Gastroesophageal sphincter (tissue), 4 donors: ENCODE measurements around the gene C1orf21. TPM values are rescaled to one million over a fixed set of nuclear protein-coding genes. Genes with fewer than 3 reads are reported as not detected.

Source experiments
- ATAC-seq: fragments of 150-250 bp; one replicate; pipeline ENCODE4 v1.9.1; 2016; ENCODE audit warnings: mild to moderate bottlenecking, moderate library complexity
- H3K27ac ChIP-seq, 4 donors: fragments of 200-600 bp; sonication (generic) in 3 of 4; 1 replicate in 3 of 4; 2 replicates in 1 of 4; pipeline ENCODE4 v1.5.1; 2016 to 2019
- H3K27me3 ChIP-seq: fragments of 200-600 bp; sonication (generic); one replicate; pipeline ENCODE4 v1.5.1; 2019
- H3K36me3 ChIP-seq, 2 donors: fragments of 200-600 bp; sonication (generic); one replicate each; pipeline ENCODE4 v1.5.1; 2019; ENCODE audit warnings: control low read depth in 1 of 2
- H3K4me1 ChIP-seq, 3 donors: fragments of 200-600 bp; sonication (generic); 1 replicate in 2 of 3; 2 replicates in 1 of 3; pipeline ENCODE4 v1.5.1; 2016 to 2019; ENCODE audit warnings: control low read depth in 2 of 3
- H3K4me3 ChIP-seq, 2 donors: fragments of 200-600 bp; sonication (generic); one replicate each; pipeline ENCODE4 v1.5.1; 2019; ENCODE audit warnings: mild to moderate bottlenecking in 1 of 2, moderate library complexity in 1 of 2
- H3K9me3 ChIP-seq, 3 donors: fragments of 200-600 bp; sonication (generic); one replicate each; pipeline ENCODE4 v1.5.1; 2017 to 2019; ENCODE audit warnings: control low read depth in 2 of 3
- EP300 ChIP-seq: sonication (generic); formaldehyde crosslinking; IDR thresholded peaks from one replicate; pipeline ENCODE4 v1.6.1; 2017; ENCODE audit warnings: antibody characterized with exemption, mild to moderate bottlenecking
- POLR2A ChIP-seq, 2 donors: fragments of 450-650 bp; IDR thresholded peaks; one replicate each; pipeline ENCODE4 v1.6.1; 2017; ENCODE audit warnings: antibody characterized with exemption in 2 of 2, mild to moderate bottlenecking in 2 of 2, moderate library complexity in 1 of 2
- POLR2AphosphoS5 ChIP-seq: sonication (generic); formaldehyde crosslinking; IDR thresholded peaks from one replicate; pipeline ENCODE4 v1.6.1; 2017; ENCODE audit warnings: antibody characterized with exemption
- WGBS, 2 donors: methylation state at CpG; one replicate each; pipeline ENCODE4 v1.1.5; 2018; ENCODE audit warnings: low coverage in 1 of 2; 5-methylcytosine and 5-hydroxymethylcytosine counted together
- total RNA-seq, 4 donors: library from RNA; depleted of rRNA; stranded (reverse); fragments of >200 nt; gene quantifications; one replicate each; pipeline ENCODE4 v1.1.0, GENCODE V29; 2016
- TF ChIP-seq, protein P1 (sequence below), 4 experiments: fragments of 200-600 bp in 2 of 4; fragments of 450-650 bp in 2 of 4; sonication (generic) in 1 of 4; IDR thresholded peaks; one replicate each; pipeline ENCODE4 v1.5.1; 2017 to 2019; ENCODE audit warnings: antibody characterized with exemption in 4 of 4, mild to moderate bottlenecking in 2 of 4, moderate library complexity in 2 of 4

The C1orf21 gene
- total RNA-seq, 4 donors from 2014 or later = 81.4 to 167 (median 121) TPM

DNA sequence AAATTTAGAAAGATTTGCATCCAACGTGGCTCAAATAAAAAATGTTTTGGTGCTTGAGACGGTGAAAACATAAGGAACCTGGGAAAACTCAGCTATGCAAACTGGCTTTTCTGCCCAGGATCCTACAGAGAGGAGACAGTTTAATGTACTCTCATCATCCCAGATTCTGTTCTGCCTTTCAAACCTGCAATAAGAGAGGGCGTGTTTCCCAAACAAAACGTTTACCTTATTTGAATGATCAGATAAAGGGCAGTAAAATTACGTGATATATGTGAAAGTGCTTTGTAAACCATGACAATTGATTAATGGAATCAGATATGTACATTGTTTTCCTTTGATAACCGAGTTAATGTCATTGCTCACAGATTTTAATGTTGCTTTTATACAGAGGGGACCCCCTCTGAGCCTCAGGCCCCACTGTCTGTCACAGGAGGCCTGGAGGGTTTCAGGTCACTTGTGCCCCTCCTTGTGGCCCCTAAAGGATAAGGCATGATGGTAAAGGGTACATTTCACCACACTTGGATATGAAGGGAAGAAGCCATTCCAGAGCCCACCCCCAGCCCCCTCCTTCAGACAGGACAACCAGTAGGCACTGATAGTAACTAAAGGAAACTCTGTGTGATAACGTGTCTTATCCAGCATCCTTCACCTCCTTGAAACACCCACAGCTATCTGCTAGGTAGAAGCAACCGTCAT is 210.3 kb downstream of the C1orf21 start:
- TF ChIP-seq, protein P1, sequence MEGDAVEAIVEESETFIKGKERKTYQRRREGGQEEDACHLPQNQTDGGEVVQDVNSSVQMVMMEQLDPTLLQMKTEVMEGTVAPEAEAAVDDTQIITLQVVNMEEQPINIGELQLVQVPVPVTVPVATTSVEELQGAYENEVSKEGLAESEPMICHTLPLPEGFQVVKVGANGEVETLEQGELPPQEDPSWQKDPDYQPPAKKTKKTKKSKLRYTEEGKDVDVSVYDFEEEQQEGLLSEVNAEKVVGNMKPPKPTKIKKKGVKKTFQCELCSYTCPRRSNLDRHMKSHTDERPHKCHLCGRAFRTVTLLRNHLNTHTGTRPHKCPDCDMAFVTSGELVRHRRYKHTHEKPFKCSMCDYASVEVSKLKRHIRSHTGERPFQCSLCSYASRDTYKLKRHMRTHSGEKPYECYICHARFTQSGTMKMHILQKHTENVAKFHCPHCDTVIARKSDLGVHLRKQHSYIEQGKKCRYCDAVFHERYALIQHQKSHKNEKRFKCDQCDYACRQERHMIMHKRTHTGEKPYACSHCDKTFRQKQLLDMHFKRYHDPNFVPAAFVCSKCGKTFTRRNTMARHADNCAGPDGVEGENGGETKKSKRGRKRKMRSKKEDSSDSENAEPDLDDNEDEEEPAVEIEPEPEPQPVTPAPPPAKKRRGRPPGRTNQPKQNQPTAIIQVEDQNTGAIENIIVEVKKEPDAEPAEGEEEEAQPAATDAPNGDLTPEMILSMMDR (IDR thresholded peaks at IDR 0.05) = no peak
- TF ChIP-seq EP300 = no peak
- no peak for TF ChIP-seq POLR2AphosphoS5
- no peak for TF ChIP-seq POLR2A (IDR thresholded peaks at IDR 0.05)
- no peak overlapping the region for H3K4me3 ChIP-seq
- no peaks in the 10 kb centered on the region for H3K9me3 ChIP-seq
- no peak overlapping the region for H3K27ac ChIP-seq
- H3K36me3 ChIP-seq = peaks cover 0 to 10% of the 10 kb centered on the region in 2 donors
- ATAC-seq = no peak
- H3K27me3 ChIP-seq = no peaks in the 10 kb centered on the region
- H3K4me1 ChIP-seq = peaks cover 0 to 10% (median 0%) of the 10 kb centered on the region in 3 donors
- 80 to 84% methylated on average over 6 to 8 of the region's 8 CpGs for WGBS, 2 donors

DNA sequence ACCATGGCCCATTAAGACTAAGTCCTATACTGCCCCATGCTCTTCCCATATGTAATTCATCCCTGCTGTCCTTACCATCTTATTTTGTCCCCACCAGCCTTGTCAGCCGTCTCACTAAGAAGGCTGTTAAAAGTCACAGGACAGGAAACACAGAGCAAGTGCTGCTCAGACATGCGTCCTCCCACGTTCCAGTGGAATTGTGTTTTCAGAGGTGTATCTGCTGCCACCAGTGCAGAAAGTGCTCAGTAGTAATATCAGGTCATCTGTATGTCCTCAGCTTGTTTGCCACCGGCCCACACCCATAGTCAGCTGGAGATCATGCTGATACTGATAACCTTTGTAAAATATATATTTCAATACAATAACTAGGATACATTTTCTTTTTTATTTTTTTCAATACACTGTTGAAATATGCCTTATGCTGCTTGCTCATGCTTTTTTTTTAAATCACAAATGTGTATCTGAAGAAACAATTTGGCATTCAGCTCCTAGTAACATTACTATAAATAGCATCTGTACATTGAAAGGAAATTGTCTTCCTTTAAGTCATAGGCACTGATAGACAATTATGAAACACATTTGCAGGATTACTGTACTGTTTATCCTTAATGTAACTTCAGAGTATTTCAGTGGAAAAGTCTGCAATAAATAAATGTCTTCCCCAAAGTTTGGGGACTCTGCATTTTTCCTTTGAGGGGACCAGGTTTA is 211.0 kb downstream of the C1orf21 start:
- H3K4me3 ChIP-seq = no peak overlapping the region
- no peaks in the 10 kb centered on the region for H3K27me3 ChIP-seq
- no peak for ATAC-seq

DNA sequence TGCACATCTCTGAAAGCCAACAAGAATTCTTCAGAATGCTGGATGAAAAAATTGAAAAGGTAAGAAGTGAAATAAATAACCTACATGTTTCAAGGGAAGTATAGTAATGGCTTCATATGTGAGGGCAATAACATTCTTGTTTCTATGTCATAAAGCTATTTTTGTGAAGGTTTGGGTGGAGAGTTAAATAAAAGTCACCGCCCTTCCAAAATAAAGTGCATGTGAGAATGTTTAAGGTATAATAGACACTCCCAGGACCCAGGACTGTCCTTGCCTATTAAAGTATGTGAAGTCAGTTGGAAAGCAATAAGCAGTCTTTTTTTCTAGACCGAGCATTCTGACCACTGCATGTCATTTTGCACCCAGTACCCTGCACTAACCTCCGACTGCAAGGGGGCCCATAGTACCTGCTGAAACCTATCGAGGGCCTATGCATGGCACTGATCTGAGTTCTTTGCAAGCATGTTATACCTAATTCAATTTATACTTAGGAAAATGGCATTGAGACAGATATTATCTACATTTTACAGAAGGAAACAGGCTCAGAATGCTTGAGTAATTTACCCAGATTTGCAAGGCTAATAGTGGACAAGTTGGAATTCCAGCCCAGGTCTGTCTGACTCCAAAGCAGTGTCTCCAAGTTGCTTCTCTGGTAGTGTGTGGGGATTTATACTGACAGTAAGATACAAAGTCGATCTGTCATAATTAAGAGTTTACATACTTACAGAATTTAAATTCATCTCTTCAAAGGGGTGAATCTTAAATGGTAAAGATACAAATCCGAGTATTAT is 211.8 kb downstream of the C1orf21 start:
- Histone ChIP-seq H3K9me3 (no peaks in the 10 kb centered on the region), H3K4me1 (peaks cover 0 to 10% (median 0%) of the 10 kb centered on the region in 3 donors), H3K4me3 (no peak overlapping the region), H3K27ac (no peak overlapping the region), H3K27me3 (no peaks in the 10 kb centered on the region), H3K36me3 (peaks cover 0 to 5% of the 10 kb centered on the region in 2 donors)
- ATAC-seq = no peak
- 83 to 84% methylated on average over 3 to 6 of the region's 6 CpGs for WGBS, 2 donors
- TF ChIP-seq POLR2AphosphoS5 = no peak
- TF ChIP-seq EP300 = no peak

More for the DNA sequence above, 211.0 kb downstream of the C1orf21 start:
- WGBS, 2 donors = 51 to 56% methylated on average over 4 of the region's 4 CpGs
- Histone ChIP-seq H3K27ac (no peak overlapping the region), H3K36me3 (peaks cover 0 to 5% of the 10 kb centered on the region in 2 donors), H3K4me1 (peaks cover 0 to 10% (median 0%) of the 10 kb centered on the region in 3 donors), H3K9me3 (no peaks in the 10 kb centered on the region)
- TF ChIP-seq EP300 = no peak
- no peak for TF ChIP-seq POLR2A (IDR thresholded peaks at IDR 0.05)
- TF ChIP-seq, protein P1 (IDR thresholded peaks at IDR 0.05) = no peak
- TF ChIP-seq POLR2AphosphoS5 = no peak

- Histone ChIP-seq H3K27me3 (no peaks in the 10 kb centered on the region), H3K4me3 (no peak overlapping the region), H3K9me3 (no peaks in the 10 kb centered on the region), H3K36me3 (no peaks in the 10 kb centered on the region), H3K4me1 (peaks cover 3 to 44% (median 5%) of the 10 kb centered on the region in 3 donors), H3K27ac (no peak overlapping the region)
- ATAC-seq = no peak
- TF ChIP-seq POLR2A (IDR thresholded peaks at IDR 0.05) (no peak), POLR2AphosphoS5 (no peak), EP300 (no peak)
- TF ChIP-seq, protein P1 (IDR thresholded peaks at IDR 0.05) = no peak
- WGBS, 2 donors = 70 to 76% methylated on average over 2 to 3 of the region's 3 CpGs
These were observed 217.5 kb downstream of the C1orf21 start for GRCh38 chr1:184604152-184604900.

- no peak for ATAC-seq
These were observed 219.1 kb downstream of the C1orf21 start for GRCh38 chr1:184605941-184606340.

More at GRCh38 chr1:184605941-184606340, 219.1 kb downstream of the C1orf21 start:
- Histone ChIP-seq H3K27ac (peak overlapping the region; percentile 64 to 89 (median 80)), H3K27me3 (no peaks in the 10 kb centered on the region), H3K36me3 (no peaks in the 10 kb centered on the region), H3K9me3 (no peaks in the 10 kb centered on the region), H3K4me1 (peaks cover 5 to 58% (median 11%) of the 10 kb centered on the region in 3 donors), H3K4me3 (no peak overlapping the region)
- 65 to 95% methylated on average over 2 to 4 of the region's 4 CpGs for WGBS, 2 donors
- TF ChIP-seq, protein P1 (IDR thresholded peaks at IDR 0.05) = no peak
- TF ChIP-seq EP300 = no peak
- TF ChIP-seq POLR2A (IDR thresholded peaks at IDR 0.05) = no peak
- TF ChIP-seq POLR2AphosphoS5 = no peak
